OCI-LY3 (cell line): ENCODE results near the gene DDIAS.

Source experiments
- H2AFZ ChIP-seq: fragments of 200-600, 300-600 bp; shearing (Covaris generic); 2 replicates; pipeline ENCODE4 v1.6.0; 2014; ENCODE audit warnings: antibody characterized with exemption, low read depth, low read length
- H3K27ac ChIP-seq: fragments of 200-600, 300-600 bp; sonication (generic); 2 replicates; pipeline ENCODE4 v1.5.1; 2014; ENCODE audit warnings: mild to moderate bottlenecking, low read length, moderate library complexity, mixed read lengths
- H3K27me3 ChIP-seq: fragments of 200-600, 300-600 bp; sonication (generic); 2 replicates; pipeline ENCODE4 v1.6.1; 2014; ENCODE audit warnings: low read depth, low read length, mixed read lengths
- H3K36me3 ChIP-seq: fragments of 200-600, 300-600 bp; sonication (generic); replicated peaks from 2 replicates; pipeline ENCODE3; 2014; ENCODE audit warnings: low read depth, low read length, mixed read lengths
- H3K4me1 ChIP-seq: fragments of 300-600, 200-600 bp; sonication (generic); 2 replicates; pipeline ENCODE4 v1.6.1; 2014; ENCODE audit warnings: low read length, mixed read lengths
- H3K4me2 ChIP-seq: fragments of 200-600, 300-600 bp; sonication (generic); 2 replicates; pipeline ENCODE4 v1.6.1; 2014; ENCODE audit warnings: low read length, mixed read lengths
- H3K4me3 ChIP-seq: fragments of 300-600, 200-600 bp; sonication (generic); 2 replicates; pipeline ENCODE4 v1.5.1; 2014; ENCODE audit warnings: antibody characterized with exemption, mild to moderate bottlenecking, low read length, moderate library complexity
- H3K79me2 ChIP-seq: fragments of 300-600, 200-600 bp; shearing (Covaris generic); 2 replicates; pipeline ENCODE4 v1.6.1; 2014; ENCODE audit warnings: mild to moderate bottlenecking, low read length, mixed read lengths
- H3K9ac ChIP-seq: fragments of 300-600, 200-600 bp; shearing (Covaris generic); 2 replicates; pipeline ENCODE4 v1.6.0; 2014; ENCODE audit warnings: mild to moderate bottlenecking, low read length, moderate library complexity
- H3K9me3 ChIP-seq: fragments of 200-600, 300-600 bp; shearing (Covaris generic); 2 replicates; pipeline ENCODE4 v1.6.1; 2014; ENCODE audit warnings: low read length, mixed read lengths; ENCODE audit not compliant: insufficient read depth
- H4K20me1 ChIP-seq: fragments of 200-600, 300-600 bp; sonication (generic); 2 replicates; pipeline ENCODE4 v1.6.1; 2016; ENCODE audit warnings: low read length, mixed read lengths; ENCODE audit not compliant: insufficient read depth
- EZH2phosphoT487 ChIP-seq: fragments of 200-600 bp; shearing (Covaris generic); IDR thresholded peaks from 2 replicates; pipeline ENCODE4 v1.6.1; 2018; ENCODE audit warnings: antibody characterized with exemption, mixed run types, low read depth
- TF ChIP-seq, protein P1 (sequence below): fragments of 200-600, 300-600 bp; sonication (generic); IDR thresholded peaks from 2 replicates; pipeline ENCODE4 v1.5.1; 2014; ENCODE audit warnings: antibody characterized with exemption, low read length, low read depth

The DDIAS gene

DNA sequence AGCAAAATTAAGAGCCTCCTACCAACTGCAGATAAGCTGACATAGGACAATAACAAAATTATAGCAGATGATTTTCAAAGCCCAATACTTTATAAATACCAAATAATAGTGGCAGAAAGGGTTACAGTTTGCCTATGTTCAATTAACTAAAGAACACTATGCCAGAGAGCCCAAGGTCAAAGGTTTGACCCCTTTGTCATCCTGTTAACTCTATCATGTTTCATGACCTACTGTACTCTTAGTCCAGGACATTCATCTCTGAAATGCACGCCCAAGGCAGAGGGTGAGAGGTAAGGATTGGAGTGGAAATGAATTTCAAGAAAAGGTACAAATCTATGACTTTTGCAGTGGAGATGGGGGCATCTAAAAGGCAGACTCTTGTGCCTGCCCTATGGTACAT is 70.6 kb downstream of the DDIAS start:
- Histone ChIP-seq H3K9ac (peak overlapping the region; percentile 56), H3K4me3 (peak overlapping the region; percentile 52), H4K20me1 (no peaks in the 10 kb centered on the region), H3K4me2 (peak overlapping the region; percentile 63), H3K79me2 (peaks cover 73% of the 10 kb centered on the region), H3K9me3 (no peaks in the 10 kb centered on the region), H3K27me3 (no peaks in the 10 kb centered on the region), H3K27ac (peak overlapping the region; percentile 91), H3K36me3 (peaks cover 30% of the 10 kb centered on the region), H3K4me1 (peaks cover 89% of the 10 kb centered on the region), H2AFZ (no peak overlapping the region)
- no peak for TF ChIP-seq EZH2phosphoT487

DNA sequence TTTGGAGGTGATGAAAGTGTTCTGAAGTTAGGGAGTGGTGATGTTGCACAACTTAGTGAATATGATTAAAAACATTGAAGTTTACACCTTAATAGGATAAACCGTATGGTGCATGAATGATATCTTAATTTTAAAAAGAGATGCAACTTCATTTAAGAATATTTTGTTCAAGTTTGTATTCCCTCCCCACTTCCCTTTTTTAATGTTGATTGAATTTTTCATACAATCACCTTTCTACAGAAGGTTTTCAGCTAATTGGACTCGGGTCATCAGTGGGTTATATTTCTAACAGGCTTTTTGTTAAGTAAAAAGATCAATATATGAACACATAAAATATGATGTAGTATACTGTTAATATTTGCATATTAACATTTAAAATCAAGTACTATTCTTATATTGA is 72.6 kb downstream of the DDIAS start:
- H3K9me3 ChIP-seq: no peaks in the 10 kb centered on the region
- H3K27me3 ChIP-seq: no peaks in the 10 kb centered on the region
- TF ChIP-seq, protein P1, sequence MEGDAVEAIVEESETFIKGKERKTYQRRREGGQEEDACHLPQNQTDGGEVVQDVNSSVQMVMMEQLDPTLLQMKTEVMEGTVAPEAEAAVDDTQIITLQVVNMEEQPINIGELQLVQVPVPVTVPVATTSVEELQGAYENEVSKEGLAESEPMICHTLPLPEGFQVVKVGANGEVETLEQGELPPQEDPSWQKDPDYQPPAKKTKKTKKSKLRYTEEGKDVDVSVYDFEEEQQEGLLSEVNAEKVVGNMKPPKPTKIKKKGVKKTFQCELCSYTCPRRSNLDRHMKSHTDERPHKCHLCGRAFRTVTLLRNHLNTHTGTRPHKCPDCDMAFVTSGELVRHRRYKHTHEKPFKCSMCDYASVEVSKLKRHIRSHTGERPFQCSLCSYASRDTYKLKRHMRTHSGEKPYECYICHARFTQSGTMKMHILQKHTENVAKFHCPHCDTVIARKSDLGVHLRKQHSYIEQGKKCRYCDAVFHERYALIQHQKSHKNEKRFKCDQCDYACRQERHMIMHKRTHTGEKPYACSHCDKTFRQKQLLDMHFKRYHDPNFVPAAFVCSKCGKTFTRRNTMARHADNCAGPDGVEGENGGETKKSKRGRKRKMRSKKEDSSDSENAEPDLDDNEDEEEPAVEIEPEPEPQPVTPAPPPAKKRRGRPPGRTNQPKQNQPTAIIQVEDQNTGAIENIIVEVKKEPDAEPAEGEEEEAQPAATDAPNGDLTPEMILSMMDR: no peak
- TF ChIP-seq EZH2phosphoT487: no peak
- H3K27ac ChIP-seq: peak overlapping the region; percentile 91
- H3K36me3 ChIP-seq: peaks cover 35% of the 10 kb centered on the region
- H3K79me2 ChIP-seq: peaks cover 73% of the 10 kb centered on the region
- peak overlapping the region; percentile 63; the same call in 1 of the 2 replicates for H3K4me2 ChIP-seq
- H3K4me1 ChIP-seq: peaks cover 86% of the 10 kb centered on the region
- H2AFZ ChIP-seq: no peak overlapping the region
- H4K20me1 ChIP-seq: peaks cover 3% of the 10 kb centered on the region; the same call in 1 of the 2 replicates
- H3K4me3 ChIP-seq: no peak overlapping the region
- no peak overlapping the region for H3K9ac ChIP-seq

DNA sequence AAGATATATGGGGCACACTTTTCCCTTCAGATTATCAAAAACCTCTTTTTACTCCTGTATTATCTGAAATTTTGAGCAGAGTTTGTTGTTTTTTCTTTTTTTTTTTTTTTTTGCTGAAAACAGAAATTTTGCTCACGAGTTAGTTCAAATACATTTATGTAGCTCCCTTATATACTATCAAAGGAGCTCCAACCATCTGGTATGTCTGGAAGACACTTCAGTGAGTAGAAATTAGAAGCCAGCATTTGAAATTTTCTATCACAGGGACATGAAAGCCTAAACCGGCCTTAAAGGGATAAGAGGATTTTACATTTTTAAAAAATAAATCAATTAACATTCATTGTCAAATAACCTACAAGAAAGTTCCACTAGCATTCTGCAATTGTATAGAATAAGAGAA is 73.3 kb downstream of the DDIAS start:
- TF ChIP-seq, protein P1: no peak
- no peak for TF ChIP-seq EZH2phosphoT487
- Histone ChIP-seq H3K4me2 (no peak overlapping the region), H3K36me3 (peaks cover 43% of the 10 kb centered on the region), H3K79me2 (peaks cover 77% of the 10 kb centered on the region), H3K9ac (no peak overlapping the region), H3K27me3 (no peaks in the 10 kb centered on the region), H3K27ac (no peak overlapping the region), H3K4me3 (no peak overlapping the region), H3K9me3 (no peaks in the 10 kb centered on the region), H2AFZ (no peak overlapping the region), H4K20me1 (peaks cover 9% of the 10 kb centered on the region), H3K4me1 (peaks cover 88% of the 10 kb centered on the region)

DNA sequence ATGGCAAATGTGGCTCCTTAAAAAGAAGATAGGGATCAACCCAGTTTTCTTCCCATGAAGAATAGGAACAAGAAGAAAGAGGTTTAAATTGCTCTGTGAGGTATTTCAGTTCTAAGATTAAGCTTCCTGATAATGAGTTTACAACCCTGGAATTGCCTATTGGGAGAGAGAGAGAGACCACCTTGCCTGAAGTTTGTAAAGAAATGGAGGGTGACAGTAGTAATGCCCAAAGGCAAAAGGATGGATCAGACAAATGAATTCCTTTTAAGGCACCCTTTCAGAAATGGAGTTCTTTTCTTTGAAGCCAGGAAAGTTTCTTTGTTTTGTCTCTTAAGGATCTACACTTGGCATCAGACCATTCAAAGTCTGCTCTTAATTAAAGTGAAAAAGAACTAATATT is 74.3 kb downstream of the DDIAS start:
- H4K20me1 ChIP-seq: peaks cover 16% of the 10 kb centered on the region
- H3K4me1 ChIP-seq: peaks cover 84% of the 10 kb centered on the region
- H3K27ac ChIP-seq: peak overlapping the region; percentile 3; the same call in 1 of the 2 replicates
- no peaks in the 10 kb centered on the region for H3K9me3 ChIP-seq
- no peak overlapping the region for H3K9ac ChIP-seq
- peaks cover 87% of the 10 kb centered on the region for H3K79me2 ChIP-seq
- peaks cover 52% of the 10 kb centered on the region for H3K36me3 ChIP-seq
- no peaks in the 10 kb centered on the region for H3K27me3 ChIP-seq
- H3K4me3 ChIP-seq: no peak overlapping the region
- H2AFZ ChIP-seq: no peak overlapping the region
- TF ChIP-seq EZH2phosphoT487: no peak
- TF ChIP-seq, protein P1: no peak
- H3K4me2 ChIP-seq: no peak overlapping the region

DNA sequence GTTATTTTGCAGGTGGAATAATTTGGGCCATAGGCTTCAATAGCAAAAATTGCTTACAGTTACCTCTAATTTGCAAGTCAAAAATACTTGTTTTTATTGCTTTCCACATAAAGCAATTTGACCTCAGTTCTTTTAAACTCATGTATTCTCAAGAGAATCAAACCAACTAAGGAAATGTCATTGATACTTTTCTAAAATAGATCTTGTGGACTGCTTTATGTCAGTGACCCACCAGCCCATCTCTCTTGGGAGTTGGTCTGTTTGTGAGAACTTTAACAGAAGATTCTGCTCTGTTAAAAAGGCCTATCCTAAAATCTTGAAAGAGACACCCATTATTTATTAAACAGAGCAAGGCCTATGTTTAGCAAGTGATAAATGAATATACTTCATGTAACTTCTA is 75.2 kb downstream of the DDIAS start:
- Histone ChIP-seq H3K27ac (0 out of 2 replicates have a peak overlapping the region, but pooled peaks have one; percentile 3), H2AFZ (no peak overlapping the region), H3K79me2 (peaks cover 96% of the 10 kb centered on the region), H3K9me3 (no peaks in the 10 kb centered on the region), H4K20me1 (peaks cover 19% of the 10 kb centered on the region), H3K4me3 (no peak overlapping the region), H3K27me3 (no peaks in the 10 kb centered on the region), H3K4me2 (no peak overlapping the region), H3K4me1 (peaks cover 75% of the 10 kb centered on the region), H3K36me3 (peaks cover 61% of the 10 kb centered on the region), H3K9ac (no peak overlapping the region)
- TF ChIP-seq EZH2phosphoT487: no peak
- TF ChIP-seq, protein P1: no peak
